KMS-11 (cell line): Measurements from ENCODE around the gene DGUOK.

Source experiments
- H2AFZ ChIP-seq: fragments of 200-600 bp; sonication (generic); 2 replicates; pipeline ENCODE4 v1.6.1; 2016; ENCODE audit warnings: antibody characterized with exemption, mixed run types, low read depth
- H3K27ac ChIP-seq: fragments of 200-600 bp; sonication (generic); 2 replicates; pipeline ENCODE4 v1.6.1; 2016; ENCODE audit warnings: mild to moderate bottlenecking, mixed run types
- H3K27me3 ChIP-seq: fragments of 200-600 bp; sonication (generic); 2 replicates; pipeline ENCODE4 v1.6.1; 2017; ENCODE audit warnings: mild to moderate bottlenecking, low read depth, mixed run types, moderate library complexity; ENCODE audit not compliant: insufficient read depth
- H3K36me3 ChIP-seq: fragments of 200-600 bp; sonication (generic); 2 replicates; pipeline ENCODE4 v1.6.1; 2017; ENCODE audit warnings: mild to moderate bottlenecking, mixed run types; ENCODE audit not compliant: insufficient read depth
- H3K4me1 ChIP-seq: fragments of 200-600 bp; sonication (generic); 2 replicates; pipeline ENCODE4 v1.6.1; 2016; ENCODE audit warnings: mild to moderate bottlenecking, low read depth, mixed run types; ENCODE audit not compliant: poor library complexity, severe bottlenecking
- H3K4me2 ChIP-seq: fragments of 200-600 bp; sonication (generic); 2 replicates; pipeline ENCODE4 v1.7.0; 2016; ENCODE audit warnings: mild to moderate bottlenecking, mixed run types
- H3K4me3 ChIP-seq: fragments of 200-600 bp; sonication (generic); IDR thresholded peaks from 2 replicates; pipeline ENCODE4 v1.6.1; 2017; ENCODE audit warnings: low read depth, low read length, mixed read lengths; ENCODE audit not compliant: insufficient read depth
- H3K79me2 ChIP-seq: fragments of 200-600 bp; sonication (generic); 2 replicates; pipeline ENCODE4 v1.6.1; 2016; ENCODE audit warnings: low read depth, mixed run types; ENCODE audit not compliant: insufficient read depth
- H3K9ac ChIP-seq: fragments of 200-600 bp; sonication (generic); 2 replicates; pipeline ENCODE4 v1.6.1; 2016; ENCODE audit warnings: mild to moderate bottlenecking, mixed run types
- H4K20me1 ChIP-seq: fragments of 200-600 bp; sonication (generic); 2 replicates; pipeline ENCODE4 v1.6.1; 2016; ENCODE audit warnings: mild to moderate bottlenecking, mixed run types; ENCODE audit not compliant: insufficient read depth
- CTCF ChIP-seq: fragments of 200-600 bp; sonication (generic); conservative IDR thresholded peaks from 2 replicates; pipeline ENCODE4 v1.6.1; 2017; ENCODE audit warnings: low read depth, mild to moderate bottlenecking, antibody characterized with exemption, low read length, moderate library complexity, mixed read lengths

Gene DGUOK

GRCh38 chr2:73907840-73908452, 18.7 kb upstream of the DGUOK start:
- Histone ChIP-seq H3K36me3 (no peaks in the 10 kb centered on the region), H3K27ac (no peak overlapping the region), H3K4me3 (no peak overlapping the region), H2AFZ (peak overlapping the region; percentile 23; the same call in 1 of the 2 replicates), H3K9ac (no peak overlapping the region), H3K4me2 (no peak overlapping the region), H3K27me3 (no peaks in the 10 kb centered on the region), H4K20me1 (no peaks in the 10 kb centered on the region), H3K4me1 (no peaks in the 10 kb centered on the region), H3K79me2 (no peaks in the 10 kb centered on the region)
- TF ChIP-seq CTCF: peak; percentile 26; the same call in 1 of the 2 replicates

GRCh38 chr2:73908689-73909652, 17.7 kb upstream of the DGUOK start:
- TF ChIP-seq CTCF: no peak
- Histone ChIP-seq H3K27ac (no peak overlapping the region), H3K9ac (no peak overlapping the region), H3K4me2 (no peak overlapping the region), H3K36me3 (no peaks in the 10 kb centered on the region), H2AFZ (no peak overlapping the region), H4K20me1 (no peaks in the 10 kb centered on the region), H3K27me3 (no peaks in the 10 kb centered on the region), H3K79me2 (no peaks in the 10 kb centered on the region), H3K4me1 (no peaks in the 10 kb centered on the region), H3K4me3 (no peak overlapping the region)

- Histone ChIP-seq H3K27ac (no peak overlapping the region), H4K20me1 (no peaks in the 10 kb centered on the region), H3K36me3 (no peaks in the 10 kb centered on the region), H3K4me3 (no peak overlapping the region), H3K9ac (no peak overlapping the region), H2AFZ (no peak overlapping the region), H3K27me3 (no peaks in the 10 kb centered on the region), H3K4me2 (no peak overlapping the region), H3K79me2 (no peaks in the 10 kb centered on the region), H3K4me1 (no peaks in the 10 kb centered on the region)
- TF ChIP-seq CTCF: no peak
Observed at GRCh38 chr2:73910873-73911547, 15.7 kb upstream of the DGUOK start.

- no peak overlapping the region for H2AFZ ChIP-seq
- no peaks in the 10 kb centered on the region for H3K27me3 ChIP-seq
- H4K20me1 ChIP-seq: no peaks in the 10 kb centered on the region
- H3K79me2 ChIP-seq: no peaks in the 10 kb centered on the region
- H3K4me2 ChIP-seq: no peak overlapping the region
- no peak for TF ChIP-seq CTCF
- no peak overlapping the region for H3K9ac ChIP-seq
- H3K27ac ChIP-seq: no peak overlapping the region
- H3K4me3 ChIP-seq: no peak overlapping the region
- no peaks in the 10 kb centered on the region for H3K36me3 ChIP-seq
- no peaks in the 10 kb centered on the region for H3K4me1 ChIP-seq
Observed at GRCh38 chr2:73911548-73912208, 15.0 kb upstream of the DGUOK start.
